Measurements from ENCODE around the gene CD226.
"Not testable (repeated sequence)": the region's sequence is repeated elsewhere in the genome, so short reads cannot be mapped to it uniquely, and the experiment has no call there.

The CD226 gene

DNA sequence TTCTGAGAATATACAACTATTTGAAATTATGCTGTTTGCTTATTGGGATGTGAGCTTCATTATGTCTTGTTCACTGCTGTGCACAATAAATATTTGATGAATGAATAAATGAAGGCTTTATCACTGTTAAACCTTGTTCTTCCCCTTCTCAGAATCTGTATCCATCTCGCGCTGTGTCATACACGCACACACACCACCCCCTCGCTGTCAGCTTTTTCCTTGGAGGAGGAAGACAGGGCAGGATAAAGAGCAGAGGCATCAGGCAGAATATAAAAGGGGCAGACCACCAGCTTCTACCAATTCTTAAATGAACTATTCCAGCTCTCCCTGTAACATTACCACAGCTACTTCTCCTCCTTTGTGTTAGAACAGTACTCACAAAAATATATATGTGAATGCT is 75.0 kb downstream of the CD226 start:
- no peak for DNase-seq (ENCODE audit: low read depth)

DNA sequence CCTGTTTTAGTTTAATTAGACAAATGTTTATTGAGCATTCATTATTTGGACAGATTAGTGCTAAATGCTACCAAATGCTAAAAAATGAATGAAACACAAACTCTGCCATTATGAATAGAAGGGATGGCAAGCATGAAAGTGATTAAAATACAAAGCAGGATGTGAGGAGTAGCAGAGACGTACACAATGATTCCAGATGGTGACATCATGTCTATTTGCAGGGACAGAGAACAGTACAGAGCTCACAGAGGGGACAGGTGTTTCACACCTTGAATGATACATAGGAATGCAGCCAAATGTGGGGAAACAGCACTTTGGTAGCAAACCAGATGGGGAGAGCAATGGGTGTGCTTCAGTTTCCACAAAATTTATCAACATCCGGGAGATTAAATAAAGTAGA is 76.3 kb downstream of the CD226 start:
- DNase-seq (ENCODE audit: low read depth) = no peak

DNA sequence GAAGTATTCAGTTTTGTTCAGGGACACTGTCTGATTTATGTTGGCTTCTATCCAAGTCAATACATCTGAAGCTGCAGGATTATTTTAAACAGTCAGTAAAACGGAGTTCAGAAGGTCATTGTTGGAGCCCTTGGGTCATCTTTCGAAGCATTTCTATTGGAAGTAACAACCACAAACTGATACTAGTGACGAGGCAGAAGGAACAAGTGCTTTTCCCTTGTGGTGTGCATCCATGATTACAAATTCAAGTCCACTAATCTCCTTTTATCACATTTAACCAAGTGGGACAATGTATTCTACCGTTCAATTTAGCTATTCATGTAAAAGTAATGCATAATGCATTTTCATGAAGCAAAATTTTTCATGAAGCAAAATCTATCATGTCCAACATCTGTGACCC is 76.9 kb downstream of the CD226 start:
- DNase-seq (ENCODE audit: low read depth) = no peak

DNA sequence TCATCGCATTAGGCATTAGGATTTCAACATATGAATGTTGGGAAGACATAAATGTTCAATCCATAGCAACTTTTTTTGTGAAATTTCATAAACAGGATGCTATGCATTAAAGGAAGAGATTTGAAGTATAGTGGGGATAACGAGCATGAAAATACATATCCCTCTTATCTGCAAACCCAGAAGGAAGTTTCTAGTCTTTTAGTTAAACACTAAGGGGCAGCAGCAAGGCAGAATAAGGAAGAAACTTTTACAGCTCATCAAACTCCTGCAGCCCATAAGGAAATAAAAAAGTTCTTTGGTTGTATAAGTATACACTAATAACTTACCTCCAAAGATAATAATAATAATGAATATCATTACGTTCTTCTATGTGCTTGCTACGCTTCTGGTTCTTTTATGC is 81.5 kb downstream of the CD226 start:
- no peak for DNase-seq (ENCODE audit: low read depth)

DNA sequence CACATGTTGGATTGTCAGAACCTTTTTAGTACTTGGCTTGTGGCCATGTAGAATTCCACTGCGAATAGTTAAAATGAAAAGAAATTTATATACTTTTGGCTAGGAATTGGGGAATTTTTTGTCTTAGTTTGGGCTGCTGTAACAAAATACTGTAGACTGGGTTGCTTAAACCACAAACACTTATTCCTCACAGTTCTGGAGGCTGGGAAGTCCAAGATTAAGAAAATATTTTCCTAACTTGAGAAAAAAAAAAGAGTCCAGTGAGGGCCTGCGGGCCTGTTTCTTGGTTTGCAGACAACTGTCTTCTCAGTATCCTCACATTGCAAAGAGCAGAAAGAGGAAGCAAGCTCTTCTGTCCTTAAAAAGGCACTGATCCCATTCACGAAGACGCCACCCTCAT is 81.9 kb downstream of the CD226 start:
- DNase-seq (ENCODE audit: low read depth) = no peak

DNA sequence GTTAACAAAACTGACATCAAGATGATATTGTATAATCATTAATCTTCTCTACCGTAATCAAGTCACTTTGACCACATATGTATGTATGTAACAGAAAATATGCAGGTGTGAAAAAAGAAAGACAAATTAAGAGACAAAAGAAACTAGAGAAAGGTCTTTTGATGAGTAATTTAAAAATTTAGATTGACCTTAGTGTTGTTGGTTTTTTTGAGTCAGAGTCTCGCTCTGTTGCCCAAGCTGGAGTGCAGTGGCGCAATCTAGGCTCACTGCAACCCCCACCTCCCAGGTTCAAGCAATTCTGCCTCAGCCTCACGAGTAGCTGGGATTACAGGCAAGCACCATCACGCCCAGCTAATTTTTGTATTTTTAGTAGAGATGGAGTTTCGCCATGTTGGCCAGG is 82.9 kb downstream of the CD226 start:
- not testable (repeated sequence) for DNase-seq (ENCODE audit: low read depth)

DNA sequence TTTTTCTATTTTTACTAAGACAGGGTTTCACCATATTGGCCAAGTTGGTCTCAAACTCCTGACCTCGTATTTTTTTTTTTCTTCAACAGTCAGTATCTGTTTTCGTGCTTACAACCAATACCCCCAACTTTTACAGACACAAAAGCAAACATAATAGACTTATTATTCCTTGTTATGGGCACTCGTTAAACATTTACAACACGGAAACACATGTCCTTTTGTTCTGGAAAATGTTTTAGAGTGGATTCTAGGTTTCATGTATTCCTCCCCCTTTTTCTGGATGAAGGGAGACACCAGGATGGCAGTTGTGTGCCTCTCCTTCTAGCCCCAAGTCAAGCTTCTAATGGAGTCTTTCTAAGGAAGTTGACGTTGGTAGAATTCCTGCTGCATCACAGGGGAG is 88.8 kb downstream of the CD226 start:
- DNase-seq (ENCODE audit: low read depth) = no peak

DNA sequence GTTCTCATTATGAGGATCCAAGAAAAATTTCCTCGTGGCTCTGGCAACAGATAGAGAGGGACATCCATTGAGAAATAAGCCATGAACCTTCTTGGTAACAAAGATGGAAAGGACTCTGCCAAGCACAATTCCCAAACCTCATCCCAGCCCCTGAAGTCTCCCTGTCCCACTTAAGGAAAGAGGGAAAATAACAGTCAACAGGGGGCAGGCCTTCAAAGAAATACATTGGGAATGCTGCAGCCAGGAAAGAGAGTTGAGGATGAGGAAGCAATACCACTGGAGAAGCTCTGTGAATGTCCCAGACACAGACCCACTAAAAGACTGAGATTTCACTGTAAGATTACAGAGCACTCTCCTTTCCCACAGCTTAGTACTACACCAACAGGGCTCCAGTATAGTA is 93.2 kb downstream of the CD226 start:
- no peak for DNase-seq (ENCODE audit: low read depth)

DNA sequence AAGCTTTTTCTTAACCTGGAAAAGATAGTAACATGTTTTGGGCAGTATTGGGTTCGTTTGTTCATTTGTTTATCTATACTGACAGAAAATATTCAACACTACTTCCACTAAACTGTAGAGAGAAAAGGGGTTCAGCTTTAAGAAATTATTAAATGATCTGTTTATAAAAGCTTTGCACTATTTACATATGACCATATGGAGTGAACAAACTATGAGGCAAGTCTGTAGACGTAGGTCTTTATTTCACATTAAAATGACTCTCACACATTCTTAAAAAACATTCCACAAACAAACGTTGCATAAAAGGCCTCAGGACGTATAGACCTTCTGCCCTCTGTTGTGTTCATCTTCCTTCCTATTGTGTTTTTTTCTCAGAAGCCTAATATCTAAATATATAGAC is 94.6 kb downstream of the CD226 start:
- DNase-seq (ENCODE audit: low read depth) = no peak

DNA sequence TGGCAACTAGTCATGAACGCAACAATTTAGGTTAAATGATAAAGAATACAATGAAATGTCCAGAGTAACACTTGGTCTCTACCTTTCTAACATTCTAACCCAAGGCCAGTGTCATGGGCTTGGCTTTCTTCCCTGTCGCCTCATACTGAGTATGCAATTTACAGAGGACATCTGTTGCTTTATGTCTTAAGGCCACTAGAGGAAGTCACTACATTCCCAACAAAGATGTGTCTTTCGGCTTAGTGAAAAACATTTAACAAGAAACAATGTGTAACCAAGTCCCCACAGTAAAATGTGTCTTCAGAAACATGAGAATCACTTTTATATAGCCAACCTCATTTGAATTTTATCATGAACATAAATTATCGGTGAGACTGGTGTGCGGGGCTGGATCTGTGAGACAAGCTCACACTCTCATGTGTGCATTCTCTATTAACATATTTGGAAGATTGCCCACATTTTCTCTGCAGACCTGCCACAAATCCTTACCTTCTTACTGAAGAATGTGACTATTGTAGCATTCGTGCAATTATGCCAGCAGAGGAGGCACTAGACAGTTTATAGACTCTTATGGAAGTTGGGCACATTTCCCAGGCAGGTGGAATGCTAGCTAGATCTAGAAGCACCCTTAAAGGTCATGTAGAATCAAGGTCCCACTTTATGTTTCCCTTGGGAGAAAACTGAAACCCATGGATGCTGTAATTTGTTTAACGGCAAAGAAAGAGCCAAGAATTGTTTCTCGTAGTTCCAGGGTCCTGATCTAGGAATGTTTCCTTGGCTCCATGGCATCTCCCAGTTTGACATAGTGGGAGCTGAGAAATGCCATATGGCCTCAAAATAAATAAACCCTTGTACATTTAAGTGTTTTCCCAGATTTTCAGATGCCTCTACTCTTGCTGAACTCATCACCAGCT is 101.8 kb downstream of the CD226 start:
- no peak for DNase-seq (ENCODE audit: low read depth)

DNA sequence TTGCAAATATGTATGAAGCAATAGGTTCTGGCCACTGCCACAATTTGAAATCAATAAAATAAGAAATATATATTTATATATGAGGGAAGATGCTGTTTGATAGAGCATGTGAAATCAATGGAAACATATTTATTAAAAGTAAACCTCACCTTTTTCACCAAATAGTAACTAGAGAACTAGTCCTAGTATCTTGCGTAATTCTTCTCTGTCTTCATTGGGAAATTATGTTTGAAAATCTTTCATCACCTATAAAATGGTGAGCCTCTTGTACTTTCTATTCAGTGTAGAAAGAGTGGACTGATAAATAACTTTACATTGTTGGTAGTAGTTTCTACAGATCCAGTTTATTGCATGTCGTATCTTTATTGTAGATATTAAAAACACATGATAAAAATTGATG is 103.0 kb downstream of the CD226 start:
- no peak for DNase-seq (ENCODE audit: low read depth)

DNA sequence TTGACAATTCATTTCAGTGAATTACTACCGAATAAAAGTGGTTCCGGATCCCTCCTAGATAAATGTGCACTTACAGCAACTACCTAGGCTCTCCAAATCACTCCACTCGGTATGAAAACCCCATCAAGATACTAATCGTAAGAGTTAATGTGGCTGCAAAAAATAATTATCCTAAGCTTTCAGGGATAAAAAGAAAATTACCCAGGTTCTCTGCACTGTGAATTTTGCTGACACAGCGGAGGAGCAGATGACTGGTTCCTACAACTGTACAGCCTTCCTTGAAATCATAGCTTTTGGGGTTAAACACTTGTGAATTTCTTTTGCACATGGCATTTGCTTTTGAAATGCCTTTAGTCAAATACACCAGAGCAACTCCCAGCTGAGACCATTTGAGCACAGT is 104.7 kb downstream of the CD226 start:
- no peak for DNase-seq (ENCODE audit: low read depth)

DNA sequence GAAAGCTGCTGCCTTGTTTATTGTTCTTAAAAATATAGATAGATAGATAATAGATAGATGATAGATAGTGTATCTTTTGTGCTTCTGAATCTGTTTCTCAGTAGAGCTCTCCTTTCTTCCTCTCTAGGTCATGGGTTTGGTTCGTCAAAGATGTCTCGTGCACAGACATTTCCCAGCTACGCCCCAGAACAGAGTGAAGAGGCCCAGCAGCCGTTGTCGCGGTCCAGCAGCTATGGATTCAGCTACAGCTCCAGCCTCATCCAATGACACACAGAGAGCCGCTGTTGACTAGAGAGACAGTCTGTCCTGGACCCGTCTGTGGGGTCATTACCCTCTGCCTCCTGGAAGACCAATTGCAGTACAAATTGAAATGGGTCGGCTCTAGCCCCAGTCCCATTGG is 106.6 kb downstream of the CD226 start:
- DNase-seq (ENCODE audit: low read depth) = no peak

DNA sequence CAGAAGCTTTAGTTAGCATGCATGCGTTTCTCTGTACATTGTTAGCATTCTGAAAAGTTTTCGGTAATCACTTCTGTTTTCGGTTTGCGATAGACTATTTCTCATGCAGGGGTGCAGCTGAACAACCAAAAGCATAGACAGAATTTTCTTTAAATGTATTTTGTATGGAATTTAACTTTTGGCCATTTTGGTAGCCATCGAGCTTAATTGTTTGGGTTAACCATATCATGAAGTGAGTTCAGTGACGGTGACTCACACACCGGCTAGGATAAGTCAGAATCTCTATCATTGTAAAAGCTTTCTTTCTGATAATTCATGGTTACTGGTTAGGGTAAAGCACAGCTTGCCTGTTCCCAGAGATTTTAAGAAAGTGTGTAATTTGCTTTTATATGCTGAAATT is 107.2 kb downstream of the CD226 start:
- peak; percentile 50 for DNase-seq (ENCODE audit: low read depth)

DNA sequence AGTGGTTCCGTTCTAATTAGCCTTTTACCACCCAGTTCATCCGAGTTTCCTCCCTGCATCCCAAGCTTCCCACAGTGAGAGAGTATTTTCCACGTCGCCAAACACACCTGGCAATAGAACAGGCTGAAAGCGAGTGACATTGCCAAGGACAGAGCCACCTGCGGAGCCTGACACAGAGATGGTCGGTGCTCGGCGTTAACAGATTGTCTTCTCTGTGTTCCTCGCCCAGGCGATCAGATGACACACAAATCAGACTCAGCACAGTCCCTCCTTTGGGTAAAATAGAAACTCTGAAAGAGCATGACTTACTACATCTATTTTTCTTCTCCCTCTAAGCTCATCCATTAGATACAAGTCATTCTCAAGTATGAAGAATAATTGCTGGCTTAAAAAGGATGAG is 107.7 kb downstream of the CD226 start:
- DNase-seq (ENCODE audit: low read depth) = no peak

DNA sequence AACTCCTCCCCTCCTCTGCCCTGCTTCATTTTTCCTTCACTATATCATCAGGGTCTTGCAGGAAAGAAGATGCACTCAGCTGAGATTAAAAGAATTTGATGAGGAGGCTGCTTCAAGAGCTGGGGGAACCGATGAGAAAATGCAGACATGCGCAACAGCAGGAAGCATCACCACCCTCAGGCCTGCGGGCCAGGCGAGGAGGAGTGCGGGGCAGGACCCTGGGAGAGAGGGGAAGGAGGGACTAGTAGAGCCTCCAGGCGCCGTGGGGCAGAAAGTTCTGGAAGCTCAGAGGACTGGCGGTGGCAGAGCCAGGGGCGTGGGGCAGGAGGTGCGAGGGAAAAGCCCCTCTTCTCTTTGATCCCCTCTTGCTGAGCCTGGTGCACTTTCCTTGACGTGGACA is 108.2 kb downstream of the CD226 start:
- DNase-seq (ENCODE audit: low read depth) = no peak

DNA sequence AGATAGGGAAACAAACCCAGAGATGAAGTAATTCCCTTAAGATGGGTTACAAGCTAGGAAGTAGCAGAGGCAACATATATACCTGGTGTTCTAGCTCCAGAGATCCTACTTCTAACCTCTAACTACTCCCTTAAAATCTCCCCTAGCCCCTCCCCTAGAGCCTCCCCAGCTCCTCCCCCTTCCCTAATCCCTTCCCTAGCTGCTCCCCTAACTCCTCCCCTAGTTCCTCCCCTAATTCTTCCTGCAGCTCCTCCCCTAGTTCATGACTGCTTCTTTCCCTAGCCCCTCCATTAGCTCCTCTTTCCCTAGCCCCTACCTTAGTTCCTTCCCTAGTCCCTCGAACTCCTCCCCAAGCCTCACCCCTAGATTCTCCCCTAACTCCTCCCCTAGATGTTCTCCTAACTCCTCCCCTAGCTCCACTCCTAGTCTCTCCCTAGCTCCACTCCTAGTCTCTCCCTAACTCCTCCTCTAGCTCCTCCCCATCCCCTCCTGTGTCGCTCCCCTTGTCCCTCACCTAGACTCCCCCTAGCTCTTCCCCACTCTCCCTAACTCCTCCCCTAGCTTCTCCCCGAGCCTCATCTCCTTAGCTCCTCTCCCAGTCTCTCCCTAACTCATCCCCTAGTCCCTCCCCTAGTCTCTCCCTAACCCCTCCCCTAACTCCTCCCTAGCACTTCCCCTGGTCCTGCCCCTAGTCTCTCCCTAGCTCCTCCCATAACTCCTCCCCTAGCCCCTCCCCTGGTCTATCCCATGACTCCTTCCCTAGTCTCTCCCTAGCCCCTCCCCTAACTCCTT is 108.9 kb downstream of the CD226 start:
- DNase-seq (ENCODE audit: low read depth) = no peak

DNA sequence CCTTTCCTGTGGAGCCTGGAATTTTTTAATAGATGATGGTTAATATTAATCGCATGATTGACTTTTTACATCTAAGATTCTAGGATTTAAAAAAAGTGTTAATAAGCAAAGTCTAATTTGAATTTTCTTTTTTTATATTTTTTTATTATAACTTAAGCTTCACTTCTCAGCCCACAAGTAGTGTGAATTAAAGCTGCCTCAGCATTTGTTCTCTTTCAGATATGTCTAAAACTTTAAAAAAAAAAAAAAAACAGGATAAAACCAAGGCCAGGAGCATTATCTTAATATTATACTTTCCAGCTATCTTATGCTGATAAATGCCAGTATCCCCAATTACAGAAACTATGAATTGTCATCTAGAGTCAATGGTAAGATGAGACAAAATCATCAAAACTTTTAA is 109.7 kb downstream of the CD226 start:
- DNase-seq (ENCODE audit: low read depth) = no peak

DNA sequence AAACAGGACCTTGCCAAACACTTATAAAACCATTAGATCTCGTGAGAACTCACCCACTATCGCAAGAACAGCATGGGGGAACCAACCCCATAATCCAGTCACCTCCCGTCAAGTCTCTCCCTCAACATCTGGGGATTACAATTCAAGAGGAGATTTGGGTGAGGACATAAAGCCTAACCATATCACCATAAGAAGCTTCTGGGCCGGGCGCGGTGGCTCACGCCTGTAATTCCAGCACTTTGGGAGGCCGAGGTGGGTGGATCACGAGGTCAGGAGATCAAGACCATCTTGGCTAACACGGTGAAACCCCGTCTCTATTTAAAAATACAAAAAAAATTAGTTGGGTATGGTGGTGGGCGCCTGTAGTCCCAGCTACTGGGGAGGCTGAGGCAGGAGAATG is 112.7 kb downstream of the CD226 start:
- DNase-seq (ENCODE audit: low read depth) = not testable (repeated sequence)

DNA sequence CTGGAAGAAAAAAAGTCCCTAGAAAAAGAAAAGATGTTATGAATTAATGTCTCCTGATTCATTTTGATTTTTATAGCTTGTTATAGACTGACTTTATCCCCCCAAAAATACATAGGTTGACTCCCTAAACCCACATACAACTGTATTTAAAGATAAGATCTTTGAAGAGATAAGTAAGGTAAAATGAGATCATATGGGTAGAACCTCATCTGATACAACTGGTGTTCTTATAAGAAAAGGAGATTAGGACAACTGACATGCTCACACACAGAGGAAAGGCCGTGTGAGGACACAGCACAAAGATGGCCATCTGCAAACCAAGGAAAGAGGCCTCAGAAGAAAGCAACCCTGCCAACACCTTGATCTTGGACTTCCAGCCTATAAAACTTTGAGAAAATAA is 117.5 kb downstream of the CD226 start:
- DNase-seq (ENCODE audit: low read depth) = no peak

DNA sequence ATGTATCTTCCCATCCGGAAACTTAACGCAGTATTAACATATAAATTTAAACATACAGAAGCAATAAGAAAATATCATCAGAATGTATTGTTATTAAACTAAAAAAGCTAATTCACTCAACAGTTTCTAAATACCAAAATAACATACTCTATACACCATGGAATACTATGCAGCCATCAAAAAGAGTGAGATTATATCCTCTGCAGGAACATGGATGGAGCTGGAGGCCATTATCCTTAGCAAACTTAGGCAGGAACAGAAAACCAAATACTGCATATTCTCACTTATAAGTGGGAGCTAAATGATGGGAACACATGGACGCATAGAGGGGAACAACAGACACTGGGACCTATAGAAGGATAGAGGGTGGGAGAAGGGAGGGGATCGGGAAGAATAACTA is 127.1 kb downstream of the CD226 start:
- no peak for DNase-seq (ENCODE audit: low read depth)

DNA sequence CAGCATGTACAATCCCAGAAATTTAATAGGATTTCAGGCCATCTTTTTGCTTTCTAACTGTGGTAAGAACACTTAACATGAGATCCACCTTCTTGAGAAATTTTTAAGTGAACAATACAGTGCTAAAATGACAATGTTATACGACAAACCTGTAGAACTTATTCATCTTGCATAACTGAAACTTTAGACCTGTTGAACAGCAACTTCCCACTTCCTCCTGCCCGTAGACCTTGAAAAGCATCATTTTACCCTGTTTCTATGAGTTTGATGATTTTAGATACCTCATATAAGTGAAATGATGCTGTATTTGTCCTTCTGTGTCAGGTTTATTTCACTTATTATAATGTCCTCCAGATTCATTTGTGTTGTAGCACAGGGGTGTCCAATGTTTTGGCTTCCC is 128.2 kb downstream of the CD226 start:
- no peak for DNase-seq (ENCODE audit: low read depth)

DNA sequence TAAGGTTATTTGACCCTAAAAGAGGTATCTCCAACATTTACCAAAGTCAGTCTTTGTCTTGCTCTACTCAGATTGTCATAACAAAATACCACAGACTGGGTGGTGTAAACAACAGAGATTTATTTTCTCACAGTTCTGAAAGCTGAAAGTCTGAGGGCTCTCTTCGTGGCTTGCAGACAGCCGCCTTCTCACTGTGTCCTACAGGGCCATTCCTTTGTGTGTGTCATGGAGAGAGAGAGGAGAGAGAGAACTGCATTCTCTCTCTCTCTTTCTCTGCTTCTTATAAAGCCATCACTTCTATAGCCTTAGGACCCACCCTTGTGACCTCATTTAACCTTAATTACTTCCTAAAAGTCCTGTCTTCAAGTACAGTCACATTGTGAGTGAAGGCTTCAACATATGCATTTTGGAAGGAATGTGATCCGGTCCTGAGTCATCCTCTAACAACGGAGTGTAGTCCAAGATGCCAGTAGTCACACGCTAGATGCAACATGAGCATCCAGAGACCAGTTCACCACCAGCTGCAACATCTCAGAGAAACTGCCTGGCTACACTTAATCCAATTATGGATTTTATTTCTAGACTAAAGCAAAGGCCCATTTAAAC is 130.2 kb downstream of the CD226 start:
- DNase-seq (ENCODE audit: low read depth) = peak; percentile 57
